HCT116 (cell line): ENCODE measurements around the gene OSBPL5. TPM values are rescaled to one million over a fixed set of nuclear protein-coding genes. Genes with fewer than 3 reads are reported as not detected.
"Not testable (repeated sequence)": the region's sequence is repeated elsewhere in the genome, so short reads cannot be mapped to it uniquely, and the experiment has no call there.

ENCODE experiments used
- ATAC-seq: fragments of 200-7000 bp; cut with Tn5 transposase; 2 replicates; pipeline ENCODE4 v1.9.1; 2020; ENCODE audit warnings: mild to moderate bottlenecking, moderate library complexity
- BruUV-seq: library from RNA; stranded (reverse); fragments of 400-500 nt; replicated peaks from 2 replicates; lab custom pipeline; 2021; lab: Mats Ljungman, UMichigan
- CTCF ChIA-PET: fragments of 300-600 bp; sonication (Branson Sonifier 250); formaldehyde crosslinking; loops from one replicate; lab custom pipeline; 2021; ENCODE audit warnings: antibody characterized with exemption; lab: Charles Lee
- POLR2A ChIA-PET: fragments of 300-600, 350-600 bp; sonication (Branson Sonifier 250); formaldehyde crosslinking; loops from one replicate; lab custom pipeline; 2021; ENCODE audit warnings: antibody characterized with exemption; lab: Charles Lee
- RAD21 ChIA-PET, 2 experiments: fragments of 300-600 bp; sonication (Branson Sonifier 250); formaldehyde crosslinking; loops; one replicate each; lab custom pipeline; 2023; ENCODE audit warnings: low total read pairs in 2 of 2; ENCODE audit not compliant: uncharacterized antibody in 2 of 2, unreplicated experiment in 2 of 2, low non-redundant PET in 1 of 2; lab: Charles Lee
- DNase-seq: peaks from one replicate; pipeline ENCODE4 v3.0.0-alpha.2; 2010; ENCODE audit warnings: low read depth, low spot score
- H2AFZ ChIP-seq: fragments of 200-600 bp; shearing (Covaris generic), sonication (generic); 2 replicates; pipeline ENCODE4 v1.6.1; 2017; ENCODE audit warnings: low read depth, mixed run types, mixed read lengths, antibody characterized with exemption, low read length; ENCODE audit not compliant: poor library complexity, severe bottlenecking
- H3K27ac ChIP-seq: 2 replicates; pipeline ENCODE4 v1.5.1; 2012; ENCODE audit warnings: low read depth, low read length
- H3K27me3 ChIP-seq: fragments of 200-600 bp; sonication (generic); 2 replicates; pipeline ENCODE4 v1.6.1; 2016; ENCODE audit warnings: mixed run types, low read length, mixed read lengths; ENCODE audit not compliant: insufficient read depth
- H3K36me3 ChIP-seq, 2 experiments: fragments of 200-500 bp in 1 of 2; fragments of 200-600 bp in 1 of 2; sonication (Bioruptor generic) in 1 of 2; sonication (generic) in 1 of 2; 2 replicates each; pipeline versions ENCODE4 v1.5.1 to v1.6.1; 2014 to 2016; ENCODE audit warnings: low read length in 2 of 2, inconsistent platforms in 1 of 2, mixed read lengths in 1 of 2, mixed run types in 1 of 2; ENCODE audit not compliant: insufficient read depth in 2 of 2, control insufficient read depth in 1 of 2
- H3K4me1 ChIP-seq, 2 experiments: fragments of 200-600 bp in 1 of 2; sonication (generic) in 1 of 2; 2 replicates each; pipeline versions ENCODE4 v1.5.1 to v1.6.1; 2012 to 2017; ENCODE audit warnings: low read length in 2 of 2, inconsistent platforms in 1 of 2, mild to moderate bottlenecking in 1 of 2, mixed read lengths in 1 of 2, mixed run types in 1 of 2, moderate library complexity in 1 of 2; ENCODE audit not compliant: insufficient read depth in 2 of 2, control insufficient read depth in 1 of 2
- H3K4me2 ChIP-seq: fragments of 200-600 bp; sonication (generic); 2 replicates; pipeline ENCODE4 v1.6.1; 2017; ENCODE audit warnings: mixed run types, low read length, mixed read lengths
- H3K4me3 ChIP-seq, 2 experiments: fragments of 200-600 bp in 1 of 2; sonication (generic) in 1 of 2; replicated peaks in 1 of 2; 2 replicates each; pipeline ENCODE4 v1.5.1; 2011 to 2016; ENCODE audit warnings: low read length in 2 of 2, control low read depth in 1 of 2, low read depth in 1 of 2, mild to moderate bottlenecking in 1 of 2, mixed read lengths in 1 of 2, mixed run types in 1 of 2
- H3K79me2 ChIP-seq: fragments of 200-600 bp; sonication (generic); 2 replicates; pipeline ENCODE4 v1.6.1; 2017; ENCODE audit warnings: mild to moderate bottlenecking, mixed run types, low read length, moderate library complexity, mixed read lengths; ENCODE audit not compliant: insufficient read depth
- H3K9ac ChIP-seq: fragments of 200-600 bp; sonication (generic); 2 replicates; pipeline ENCODE4 v1.6.1; 2016; ENCODE audit warnings: low read length, mixed read lengths
- H3K9me2 ChIP-seq: fragments of 200-600 bp; sonication (generic), shearing (Covaris generic); 2 replicates; pipeline ENCODE4 v1.6.1; 2017; ENCODE audit warnings: mixed run types, mild to moderate bottlenecking, moderate library complexity; ENCODE audit not compliant: insufficient read depth
- H3K9me3 ChIP-seq, 2 experiments: fragments of 200-500 bp in 1 of 2; fragments of 200-600 bp in 1 of 2; sonication (Bioruptor generic) in 1 of 2; sonication (generic) in 1 of 2; 2 replicates each; pipeline ENCODE4 v1.6.1; 2014 to 2017; ENCODE audit warnings: low read length in 2 of 2, mixed read lengths in 2 of 2, inconsistent platforms in 1 of 2, low read depth in 1 of 2, mild to moderate bottlenecking in 1 of 2, mixed run types in 1 of 2, moderate library complexity in 1 of 2; ENCODE audit not compliant: control insufficient read depth in 1 of 2, insufficient read depth in 1 of 2
- H4K20me1 ChIP-seq: fragments of 200-600 bp; sonication (generic), shearing (Covaris generic); 2 replicates; pipeline ENCODE4 v1.6.1; 2017; ENCODE audit warnings: mixed run types, mild to moderate bottlenecking, moderate library complexity; ENCODE audit not compliant: insufficient read depth
- CTCF ChIP-seq, 3 experiments: fragments of 200-600 bp in 1 of 3; sonication (generic) in 1 of 3; IDR thresholded peaks in 2 of 3; conservative IDR thresholded peaks in 1 of 3; 2 replicates each; pipeline ENCODE4 v1.5.1; 2012 to 2017; ENCODE audit warnings: low read depth in 2 of 3, low read length in 2 of 3, antibody characterized with exemption in 1 of 3, borderline replicate concordance in 1 of 3, control low read depth in 1 of 3, mild to moderate bottlenecking in 1 of 3, mixed read lengths in 1 of 3, mixed run types in 1 of 3, moderate library complexity in 1 of 3; ENCODE audit not compliant: insufficient read depth in 1 of 3
- YY1 ChIP-seq: IDR thresholded peaks from 2 replicates; pipeline ENCODE4 v1.6.1; 2011; ENCODE audit warnings: low read length, low read depth, moderate library complexity, mild to moderate bottlenecking; ENCODE audit not compliant: insufficient replicate concordance; ENCODE audit errors: extremely low read depth
- intact Hi-C: fragments of 100-400 bp; cut with micrococcal nuclease; formaldehyde crosslinking; loops from 2 replicates; pipeline ENCODE4 v1.10.0; 2022
- total RNA-seq: library from RNA; stranded (reverse); gene quantifications from one replicate; pipeline ENCODE4 v1.2.1, GENCODE V29; 2021; ENCODE audit not compliant: unreplicated experiment

OSBPL5 gene
- total RNA-seq, 1 experiment from 2014 or later, result 44.2 TPM

GRCh38 chr11:3069425-3069824 is 95.7 kb downstream of the OSBPL5 start (continued):
- TF ChIP-seq CTCF (IDR thresholded peaks at IDR 0.05 in 2 of 3, conservative IDR thresholded peaks at IDR 0.05 in 1 of 3; ENCODE audit: borderline replicate concordance in 1 of 3, insufficient read depth in 1 of 3, low read depth in 2 of 3, low read length in 2 of 3) (no peak), YY1 (no peak)

- ATAC-seq, H3K4me2 ChIP-seq, H3K9ac ChIP-seq, H4K20me1 ChIP-seq, H3K79me2 ChIP-seq, DNase-seq, H3K9me2 ChIP-seq, H3K36me3 ChIP-seq, H3K27ac ChIP-seq, POLR2A ChIA-PET, intact Hi-C loops, H3K4me1 ChIP-seq, H2AFZ ChIP-seq, H3K27me3 ChIP-seq, H3K4me3 ChIP-seq, H3K9me3 ChIP-seq, CTCF ChIA-PET, BruUV-seq, RAD21 ChIA-PET: not testable (repeated sequence)
Observed at GRCh38 chr11:3066308-3066707, 98.8 kb downstream of the OSBPL5 start.

DNA sequence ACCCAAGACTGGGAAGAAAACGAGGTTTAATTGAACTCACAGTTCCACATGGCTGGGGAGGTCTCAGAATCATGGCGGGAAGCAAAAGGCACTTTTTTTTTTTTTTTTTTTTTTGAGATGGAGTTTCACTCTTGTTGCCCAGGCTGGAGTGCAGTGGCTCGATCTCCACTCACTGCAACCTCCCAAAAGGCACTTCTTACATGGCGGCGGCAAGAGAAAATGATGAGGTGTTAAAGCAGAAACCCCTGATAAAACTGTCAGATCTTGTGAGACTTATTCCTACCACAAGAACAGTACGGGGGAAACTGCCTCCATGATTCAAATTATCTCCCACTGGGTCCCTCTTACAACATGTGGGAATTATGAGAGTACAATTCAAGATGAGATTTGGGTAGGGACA is 100.4 kb downstream of the OSBPL5 start:
- H3K9ac ChIP-seq, H3K9me3 ChIP-seq, POLR2A ChIA-PET, CTCF ChIA-PET, H3K9me2 ChIP-seq, H3K79me2 ChIP-seq, H3K4me2 ChIP-seq, H4K20me1 ChIP-seq, H3K4me3 ChIP-seq, H3K4me1 ChIP-seq, RAD21 ChIA-PET, intact Hi-C loops, DNase-seq, H3K36me3 ChIP-seq, BruUV-seq, ATAC-seq, H3K27ac ChIP-seq, H3K27me3 ChIP-seq, H2AFZ ChIP-seq: not testable (repeated sequence)

- H3K36me3 ChIP-seq, H2AFZ ChIP-seq, intact Hi-C loops, ATAC-seq, H3K79me2 ChIP-seq, BruUV-seq, H3K4me3 ChIP-seq, CTCF ChIA-PET, H3K4me1 ChIP-seq, H3K4me2 ChIP-seq, H4K20me1 ChIP-seq, H3K27me3 ChIP-seq, DNase-seq, H3K9me3 ChIP-seq, POLR2A ChIA-PET, H3K27ac ChIP-seq, H3K9me2 ChIP-seq, H3K9ac ChIP-seq, RAD21 ChIA-PET: not testable (repeated sequence)
Observed at GRCh38 chr11:3063876-3064275, 101.2 kb downstream of the OSBPL5 start.

GRCh38 chr11:3063432-3063831 is 101.7 kb downstream of the OSBPL5 start:
- H3K4me2 ChIP-seq, H3K9ac ChIP-seq, intact Hi-C loops, H3K4me3 ChIP-seq, H3K36me3 ChIP-seq, RAD21 ChIA-PET, H3K9me2 ChIP-seq, POLR2A ChIA-PET, H2AFZ ChIP-seq, H3K4me1 ChIP-seq, H3K27me3 ChIP-seq, ATAC-seq, H4K20me1 ChIP-seq, H3K79me2 ChIP-seq, H3K27ac ChIP-seq, CTCF ChIA-PET, DNase-seq, BruUV-seq, H3K9me3 ChIP-seq: not testable (repeated sequence)
